ENCODE measurements around the gene MPST. TPM values are rescaled to one million over a fixed set of nuclear protein-coding genes. Genes with fewer than 3 reads are reported as not detected.
A peak's percentile ranks its signal among the peaks of the same experiment; 100 is the strongest.

Gene MPST
- polyA plus RNA-seq, 1 donor (not counting 4 experiments of a cell fraction or from before 2014, with no cell fraction given), result 23.5 TPM

DNA sequence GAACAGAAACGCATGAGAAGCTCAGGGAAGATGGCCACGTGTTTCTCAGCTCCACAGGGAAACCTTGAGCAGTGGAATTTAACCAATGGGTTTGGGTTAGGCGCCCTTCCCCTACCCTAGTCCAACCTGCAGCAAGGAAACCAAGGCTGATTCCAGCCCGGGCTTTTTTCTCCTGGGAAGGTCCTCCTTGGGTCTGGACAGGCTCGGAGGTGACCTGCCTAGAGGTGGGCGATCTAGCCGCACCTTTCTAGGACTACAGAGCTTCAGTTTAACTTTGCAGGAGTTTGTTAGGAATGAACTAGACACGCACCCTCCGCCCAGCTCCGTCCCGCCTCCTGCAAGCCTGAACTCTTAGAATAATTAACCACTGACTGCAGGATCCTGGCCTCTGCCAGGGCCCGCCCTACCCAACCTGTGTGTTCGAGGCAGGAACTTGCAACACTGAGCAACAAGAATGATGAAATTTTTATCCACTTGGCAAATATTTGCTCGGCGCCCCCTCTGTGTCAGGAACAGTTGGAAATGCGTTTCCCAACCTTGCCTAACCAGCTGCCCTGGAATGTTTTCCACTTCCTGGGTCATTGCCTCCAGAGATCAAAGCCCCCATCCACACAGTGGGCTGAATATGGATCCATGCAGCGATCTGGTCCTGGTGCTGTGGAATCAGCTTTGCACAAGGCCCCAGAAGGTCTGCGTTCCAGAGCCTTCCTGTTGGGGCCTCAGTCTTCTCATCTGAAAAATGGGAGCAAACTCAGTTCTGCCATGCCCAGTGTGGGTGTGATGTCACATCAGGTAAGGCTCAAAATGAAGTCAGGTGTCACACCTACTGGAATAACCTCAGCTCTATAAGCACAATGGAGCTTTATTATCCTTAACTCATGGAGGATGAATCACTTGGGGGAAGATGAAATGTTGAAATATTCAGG is 13.3 kb downstream of the MPST start:
- FAIRE-seq, result peak; percentile 88

DNA sequence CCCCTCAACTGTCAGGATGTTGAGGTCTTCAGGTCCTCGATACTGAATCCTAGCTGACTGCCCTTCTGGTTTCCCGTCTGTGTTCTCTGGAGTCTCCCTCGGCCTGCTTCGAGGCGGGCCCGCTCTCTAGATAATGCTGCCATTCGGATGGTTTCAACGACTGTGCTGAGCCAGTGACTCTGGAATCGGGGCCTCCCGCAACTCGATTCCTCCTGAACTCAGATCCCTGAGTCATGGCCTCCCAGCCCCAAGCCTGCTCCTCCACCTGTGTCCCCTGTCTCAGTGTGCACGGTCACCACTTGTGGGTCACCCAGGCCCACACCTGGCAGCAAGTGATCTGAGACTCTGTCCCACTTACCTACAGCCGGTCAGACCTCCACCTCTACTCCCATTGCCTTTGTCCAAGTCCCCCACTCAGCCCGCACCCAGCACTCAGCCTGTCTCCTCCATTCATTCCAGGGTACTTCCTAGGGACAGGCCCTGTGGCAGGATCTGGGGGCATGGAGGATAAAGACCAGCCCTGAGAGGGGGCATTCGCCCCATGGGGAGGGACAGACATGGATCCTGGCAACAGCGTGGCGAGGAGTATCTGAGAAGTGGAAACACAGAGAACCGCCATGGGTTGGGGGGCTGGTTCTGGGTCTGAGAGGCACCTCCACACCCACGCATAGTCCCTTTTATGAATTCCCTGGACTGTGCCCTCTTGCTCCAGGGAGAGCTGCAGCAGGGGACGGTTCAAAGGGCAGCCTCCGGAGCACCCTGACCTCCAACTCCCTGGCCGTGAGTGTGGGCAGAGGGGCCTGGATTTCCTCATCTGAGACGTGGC is 14.3 kb downstream of the MPST start:
- Histone ChIP-seq H3K4me1 (ENCODE audit: control insufficient read depth, extremely low read depth, insufficient read depth, low read length) (peaks cover 19% of the 10 kb centered on the region), H3K36me3 (ENCODE audit: control insufficient read depth in 2 of 2, extremely low read depth in 1 of 2, insufficient read depth in 2 of 2, low read length in 2 of 2) (peaks cover 0 to 2% of the 10 kb centered on the region in 2 experiments), H3K9me3 (ENCODE audit: control insufficient read depth, low read depth, low read length) (no peaks in the 10 kb centered on the region), H4K20me1 (ENCODE audit: control insufficient read depth, extremely low read depth, insufficient read depth, low read length) (no peaks in the 10 kb centered on the region), H3K9me1 (ENCODE audit: control insufficient read depth, extremely low read depth, insufficient read depth, low read length) (no peaks in the 10 kb centered on the region), H3K27ac (ENCODE audit: control insufficient read depth, insufficient read depth, low read length) (peak overlapping the region; percentile 65), H3K9ac (ENCODE audit: control insufficient read depth, extremely low read depth, insufficient read depth, low read length) (no peak overlapping the region), H3K4me3 (ENCODE audit: control insufficient read depth in 2 of 3, extremely low read depth in 1 of 3, insufficient read depth in 2 of 3, low read depth in 1 of 3, low read length in 3 of 3) (no peak overlapping the region), H3K79me2 (ENCODE audit: control insufficient read depth, insufficient read depth, low read length) (no peaks in the 10 kb centered on the region), H2AFZ (ENCODE audit: control insufficient read depth, low read length) (no peak overlapping the region), H3K4me2 (ENCODE audit: control insufficient read depth, extremely low read depth, insufficient read depth, low read depth, low read length) (no peak overlapping the region), H3K27me3 (ENCODE audit: control insufficient read depth, extremely low read depth, insufficient read depth, low read length) (no peaks in the 10 kb centered on the region)
- TF ChIP-seq, protein P1, sequence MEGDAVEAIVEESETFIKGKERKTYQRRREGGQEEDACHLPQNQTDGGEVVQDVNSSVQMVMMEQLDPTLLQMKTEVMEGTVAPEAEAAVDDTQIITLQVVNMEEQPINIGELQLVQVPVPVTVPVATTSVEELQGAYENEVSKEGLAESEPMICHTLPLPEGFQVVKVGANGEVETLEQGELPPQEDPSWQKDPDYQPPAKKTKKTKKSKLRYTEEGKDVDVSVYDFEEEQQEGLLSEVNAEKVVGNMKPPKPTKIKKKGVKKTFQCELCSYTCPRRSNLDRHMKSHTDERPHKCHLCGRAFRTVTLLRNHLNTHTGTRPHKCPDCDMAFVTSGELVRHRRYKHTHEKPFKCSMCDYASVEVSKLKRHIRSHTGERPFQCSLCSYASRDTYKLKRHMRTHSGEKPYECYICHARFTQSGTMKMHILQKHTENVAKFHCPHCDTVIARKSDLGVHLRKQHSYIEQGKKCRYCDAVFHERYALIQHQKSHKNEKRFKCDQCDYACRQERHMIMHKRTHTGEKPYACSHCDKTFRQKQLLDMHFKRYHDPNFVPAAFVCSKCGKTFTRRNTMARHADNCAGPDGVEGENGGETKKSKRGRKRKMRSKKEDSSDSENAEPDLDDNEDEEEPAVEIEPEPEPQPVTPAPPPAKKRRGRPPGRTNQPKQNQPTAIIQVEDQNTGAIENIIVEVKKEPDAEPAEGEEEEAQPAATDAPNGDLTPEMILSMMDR (optimal IDR thresholded peaks at IDR 0.05 in 1 of 3, IDR thresholded peaks at IDR 0.05 in 1 of 3, conservative IDR thresholded peaks at IDR 0.05 in 1 of 3; ENCODE audit: extremely low read depth in 1 of 3, insufficient read depth in 2 of 3, low read length in 3 of 3), result no peak
- TF ChIP-seq EZH2 (IDR thresholded peaks at IDR 0.05; ENCODE audit: low read length), result no peak
- peak; percentile 46 for FAIRE-seq
- dilution Hi-C loops (cut with MboI; ENCODE audit: extremely low pct_ligation_motif_present, low sequenced_read_pairs), result no loop called here
- no peak for DNase-seq (ENCODE audit: low read depth, low spot score)

More for the DNA sequence above, 13.3 kb downstream of the MPST start:
- Histone ChIP-seq H3K9ac (ENCODE audit: control insufficient read depth, extremely low read depth, insufficient read depth, low read length) (peak overlapping the region; percentile 61), H3K36me3 (ENCODE audit: control insufficient read depth in 2 of 2, extremely low read depth in 1 of 2, insufficient read depth in 2 of 2, low read length in 2 of 2) (peaks cover 1 to 4% of the 10 kb centered on the region in 2 experiments), H3K4me2 (ENCODE audit: control insufficient read depth, extremely low read depth, insufficient read depth, low read depth, low read length) (peak overlapping the region; percentile 82), H3K4me1 (ENCODE audit: control insufficient read depth, extremely low read depth, insufficient read depth, low read length) (peaks cover 19% of the 10 kb centered on the region), H3K9me3 (ENCODE audit: control insufficient read depth, low read depth, low read length) (no peaks in the 10 kb centered on the region), H3K79me2 (ENCODE audit: control insufficient read depth, insufficient read depth, low read length) (no peaks in the 10 kb centered on the region), H2AFZ (ENCODE audit: control insufficient read depth, low read length) (peak overlapping the region; percentile 36), H4K20me1 (ENCODE audit: control insufficient read depth, extremely low read depth, insufficient read depth, low read length) (no peaks in the 10 kb centered on the region), H3K9me1 (ENCODE audit: control insufficient read depth, extremely low read depth, insufficient read depth, low read length) (no peaks in the 10 kb centered on the region), H3K27ac (ENCODE audit: control insufficient read depth, insufficient read depth, low read length) (peak overlapping the region; percentile 65), H3K27me3 (ENCODE audit: control insufficient read depth, extremely low read depth, insufficient read depth, low read length) (no peaks in the 10 kb centered on the region), H3K4me3 (ENCODE audit: control insufficient read depth in 2 of 3, extremely low read depth in 1 of 3, insufficient read depth in 2 of 3, low read depth in 1 of 3, low read length in 3 of 3) (peak overlapping the region in 2 of 3 experiments; percentile 31 to 57)
- dilution Hi-C loops (cut with MboI; ENCODE audit: extremely low pct_ligation_motif_present, low sequenced_read_pairs), result no loop called here
- no peak for TF ChIP-seq EZH2 (IDR thresholded peaks at IDR 0.05; ENCODE audit: low read length)
- TF ChIP-seq, protein P1 (optimal IDR thresholded peaks at IDR 0.05 in 1 of 3, IDR thresholded peaks at IDR 0.05 in 1 of 3, conservative IDR thresholded peaks at IDR 0.05 in 1 of 3; ENCODE audit: extremely low read depth in 1 of 3, insufficient read depth in 2 of 3, low read length in 3 of 3), result no peak
- peak; percentile 55 for DNase-seq (ENCODE audit: low read depth, low spot score)

All from keratinocyte (primary cell).